GM19328 (cell line): ENCODE data around the gene RAP1GDS1.
"Not testable (repeated sequence)": the region's sequence is repeated elsewhere in the genome, so short reads cannot be mapped to it uniquely, and the experiment has no call there.

ENCODE experiments used
- ATAC-seq: cut with Tn5 transposase; IDR thresholded peaks from one replicate; pipeline ENCODE4 v1.9.1; 2021; ENCODE audit warnings: mild to moderate bottlenecking, moderate library complexity; ENCODE audit not compliant: unreplicated experiment

RAP1GDS1 gene

DNA sequence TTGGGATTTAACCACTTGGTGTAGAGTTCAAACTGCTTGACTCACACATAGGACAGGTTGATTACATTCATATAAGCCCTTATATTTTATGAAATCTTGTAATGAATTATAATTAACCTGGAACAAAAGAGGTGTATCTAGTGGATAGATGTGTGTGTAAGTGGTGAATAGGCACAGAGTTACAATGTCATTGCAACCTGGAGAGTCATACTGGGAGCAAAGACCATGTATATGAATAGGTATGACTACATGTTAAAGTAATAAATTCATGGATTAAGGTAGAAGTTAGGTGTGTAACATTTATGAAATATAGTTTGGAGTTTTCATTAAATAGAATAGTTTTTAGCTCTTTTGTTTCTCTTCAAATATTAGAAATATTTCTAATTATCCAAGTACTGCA, 26.1 kb downstream of the RAP1GDS1 start:
- ATAC-seq = no peak

DNA sequence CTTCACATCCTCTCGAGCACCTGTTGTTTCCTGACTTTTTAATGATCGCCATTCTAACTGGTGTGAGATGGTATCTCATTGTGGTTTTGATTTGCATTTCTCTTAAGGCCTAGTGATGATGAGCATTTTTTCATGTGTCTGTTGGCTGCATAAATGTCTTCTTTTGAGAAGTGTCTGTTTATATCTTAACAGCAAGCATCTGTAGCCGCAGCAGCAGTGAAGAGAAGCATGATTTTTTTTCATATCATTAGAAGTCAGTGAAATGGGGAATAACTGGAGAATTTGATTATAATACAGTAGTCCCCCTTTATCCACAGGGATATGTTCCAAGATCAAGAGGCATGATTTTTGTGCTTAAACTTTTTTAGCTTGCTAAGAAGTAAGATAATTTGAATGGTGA, 27.5 kb downstream of the RAP1GDS1 start:
- ATAC-seq = not testable (repeated sequence)

DNA sequence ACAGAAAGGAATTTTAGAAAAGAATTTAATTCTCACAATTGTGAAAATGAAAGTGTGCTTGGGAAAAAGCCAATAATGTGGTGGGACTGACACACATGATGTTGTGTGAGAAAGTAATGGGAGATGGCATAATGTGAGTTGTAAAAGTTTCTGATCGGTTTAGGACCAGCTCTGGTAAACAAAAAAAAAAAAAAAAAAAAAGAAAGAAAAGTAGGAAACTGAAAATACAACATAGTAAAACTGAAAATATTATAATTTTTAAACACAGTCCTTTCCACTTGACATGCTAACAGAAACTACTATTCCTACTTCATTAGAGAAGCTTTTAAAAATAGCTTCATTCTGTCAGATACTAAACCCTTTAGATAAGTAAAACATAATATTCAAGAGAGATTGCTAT, 28.2 kb downstream of the RAP1GDS1 start:
- ATAC-seq = peak; percentile 45

DNA sequence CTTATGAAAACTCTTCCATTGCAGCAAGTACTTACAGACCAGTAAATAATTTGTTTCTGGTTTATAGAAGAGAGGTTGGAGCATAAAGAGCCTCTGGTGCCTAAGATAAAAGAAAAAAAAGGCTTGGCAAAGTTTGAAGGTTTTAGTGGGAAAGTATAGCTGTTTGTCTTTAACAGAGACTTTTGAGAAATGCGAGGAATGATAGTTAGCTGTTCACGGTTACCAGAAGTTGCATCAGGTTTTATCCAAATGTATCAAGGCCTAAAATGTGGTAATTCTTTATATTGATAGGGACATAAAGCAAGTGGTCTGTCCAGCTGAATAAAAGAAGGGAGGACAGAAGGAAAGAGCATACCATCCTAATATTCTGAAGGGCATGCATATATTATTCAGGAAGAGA, 29.3 kb downstream of the RAP1GDS1 start:
- ATAC-seq = no peak

DNA sequence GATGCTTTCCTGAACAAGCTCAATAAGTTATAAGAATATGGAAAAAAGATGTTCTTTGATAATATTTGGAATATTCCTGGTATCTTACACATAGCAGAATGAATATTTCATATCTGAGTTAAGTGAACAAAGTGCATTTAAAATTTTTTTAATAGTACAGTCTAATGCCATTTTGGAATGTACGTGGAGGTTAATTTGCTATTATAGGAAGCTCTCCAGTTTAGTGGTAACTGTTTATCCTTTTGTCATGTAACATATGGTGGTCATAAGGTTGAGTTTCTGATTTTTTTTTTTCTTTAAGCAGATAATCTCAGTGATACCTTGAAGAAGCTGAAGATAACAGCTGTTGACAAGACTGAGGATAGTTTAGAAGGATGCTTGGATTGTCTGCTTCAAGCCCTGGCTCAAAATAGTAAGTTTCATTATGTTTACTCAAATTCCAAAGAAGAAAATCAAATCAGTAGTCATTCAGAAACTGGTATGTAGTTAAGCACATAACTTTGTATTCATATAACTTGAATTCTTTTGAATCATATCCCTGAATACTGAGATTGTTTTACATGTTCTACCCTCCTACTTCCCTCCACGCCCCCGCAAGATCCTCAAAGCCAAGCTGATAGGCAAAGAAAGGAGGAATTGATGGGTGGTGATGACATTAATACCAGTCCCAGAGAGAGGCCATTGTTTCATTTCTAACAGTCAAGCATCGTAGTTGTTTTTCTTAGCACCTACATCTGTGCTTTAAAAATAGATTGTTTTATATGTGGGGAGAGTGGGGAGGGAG, 32.1 kb downstream of the RAP1GDS1 start:
- ATAC-seq = no peak

DNA sequence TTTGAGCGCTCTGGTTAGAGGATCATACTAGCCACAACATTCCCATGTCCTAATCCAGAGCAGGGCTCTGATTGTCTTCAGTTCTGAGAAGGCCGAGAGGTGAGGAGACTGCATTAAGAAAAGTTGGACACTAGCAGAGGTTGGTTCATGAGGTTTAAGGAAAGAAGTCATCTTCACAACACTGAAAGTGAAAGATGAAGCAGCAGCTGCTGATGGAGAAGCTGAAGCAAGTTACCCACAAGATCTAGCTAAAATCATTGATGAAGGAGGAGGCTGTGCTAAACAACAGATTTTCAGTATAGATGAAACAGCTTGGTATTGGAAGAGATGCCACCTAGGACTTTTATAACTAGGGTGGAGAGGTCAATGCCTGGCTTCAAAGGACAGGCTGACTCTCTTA, 36.8 kb downstream of the RAP1GDS1 start:
- no peak for ATAC-seq

DNA sequence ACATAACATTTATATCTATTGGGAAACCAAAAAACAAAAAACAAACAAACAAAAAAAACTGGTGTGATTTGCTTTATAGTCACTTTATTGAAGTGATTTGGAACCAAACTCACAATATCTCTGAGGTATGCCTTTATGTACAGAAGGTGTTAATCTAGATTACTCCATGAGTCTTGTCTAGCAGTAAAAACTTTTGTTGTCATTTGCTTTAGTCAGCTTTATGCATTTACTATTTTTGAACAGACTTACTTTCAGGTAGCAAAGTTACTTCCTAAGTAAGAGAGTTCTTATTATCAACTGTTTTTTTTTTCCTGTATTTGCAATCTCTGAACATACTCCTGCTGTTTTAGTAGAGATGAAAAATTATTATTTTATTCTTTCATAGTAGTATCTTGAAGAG, 39.5 kb downstream of the RAP1GDS1 start:
- no peak for ATAC-seq

DNA sequence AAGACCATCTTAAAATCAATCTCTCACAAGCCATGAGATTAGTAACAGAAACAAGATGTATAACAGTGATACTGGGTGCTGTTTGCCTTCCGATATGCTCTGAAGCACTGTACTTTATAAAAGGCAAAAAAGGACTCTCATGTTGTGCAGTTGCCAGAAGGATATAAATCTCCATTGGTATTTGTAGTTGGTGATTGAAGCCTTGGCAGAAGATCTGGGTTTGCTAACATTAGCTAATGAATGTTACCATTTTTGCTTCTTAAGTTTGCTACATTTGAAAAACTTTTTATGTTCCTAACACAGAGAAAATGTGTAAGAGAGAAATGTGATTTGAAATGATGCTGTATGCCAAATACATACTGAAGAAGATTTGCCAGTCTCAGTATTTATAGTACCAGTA, 44.4 kb downstream of the RAP1GDS1 start:
- no peak for ATAC-seq

DNA sequence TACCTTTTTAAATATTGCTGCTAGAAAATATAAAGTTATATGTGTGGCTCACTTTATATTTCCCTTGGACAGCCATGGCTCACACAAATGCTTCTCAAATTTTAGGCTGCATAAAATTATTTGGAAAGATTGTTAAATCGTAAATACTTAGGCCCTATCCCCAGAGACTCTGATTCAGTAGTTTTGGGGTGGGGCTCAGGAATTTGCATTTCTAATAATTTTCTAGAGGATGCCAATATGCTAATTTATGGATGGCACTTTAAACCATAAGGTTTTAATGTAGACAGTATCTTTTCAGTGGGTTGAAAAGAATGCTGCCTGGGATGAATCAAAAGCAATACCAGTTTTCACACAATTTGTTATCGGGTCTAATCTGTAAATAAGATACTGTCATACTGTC, 49.7 kb downstream of the RAP1GDS1 start:
- ATAC-seq = no peak

DNA sequence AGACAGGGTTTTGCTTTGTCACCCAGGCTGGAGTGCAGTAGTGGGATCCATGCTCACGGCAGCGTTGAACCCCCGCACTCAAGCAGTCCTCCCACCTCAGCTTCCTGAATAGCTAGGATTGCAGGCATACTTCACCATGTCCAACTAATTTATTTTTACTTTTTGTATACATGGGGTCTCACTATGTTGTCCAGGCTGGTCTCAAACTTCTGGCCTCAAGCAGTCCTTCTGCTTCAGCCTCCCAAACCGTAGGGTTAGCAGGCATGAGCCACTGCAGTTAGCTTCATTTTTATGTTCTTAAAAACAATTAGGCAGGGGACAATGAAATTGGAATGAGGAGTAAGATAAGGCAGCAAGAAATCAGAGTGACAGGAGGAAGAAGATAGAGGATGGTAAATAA, 50.5 kb downstream of the RAP1GDS1 start:
- no peak for ATAC-seq

DNA sequence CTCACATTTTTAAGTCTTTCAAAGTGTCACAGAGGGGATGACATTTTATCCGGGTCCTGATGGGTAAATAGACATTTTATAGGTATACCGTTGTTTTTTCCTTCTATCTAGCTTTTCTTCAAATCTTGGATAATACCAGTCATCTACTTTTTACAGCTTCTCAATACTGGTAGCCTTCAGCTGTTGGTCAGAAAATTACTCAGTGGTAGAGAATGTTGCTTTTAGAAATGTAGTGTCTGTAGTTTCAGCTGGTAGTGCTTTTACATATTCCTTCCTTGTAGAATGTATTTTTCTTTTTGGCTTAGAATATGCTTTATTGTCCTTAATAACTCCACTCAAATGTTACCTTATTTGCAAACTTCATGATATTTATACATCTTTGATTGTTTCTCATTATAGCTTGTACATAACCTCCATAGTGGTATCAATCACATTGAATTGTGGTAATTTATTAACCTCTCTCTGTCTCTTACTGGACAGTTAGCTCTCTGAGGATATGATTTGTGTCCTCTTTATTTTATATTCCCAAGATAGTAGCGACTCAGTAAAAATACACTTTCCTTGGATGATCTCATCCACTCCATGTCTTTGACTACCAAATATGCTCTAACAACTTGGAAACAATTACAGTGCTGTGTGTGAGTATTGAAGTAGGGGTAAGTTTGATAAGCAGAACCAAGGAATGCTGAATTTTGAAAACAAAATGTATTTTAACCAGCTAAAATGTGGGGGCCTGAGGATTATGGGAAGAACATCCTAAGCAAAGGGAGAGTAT, 53.8 kb downstream of the RAP1GDS1 start:
- no peak for ATAC-seq

DNA sequence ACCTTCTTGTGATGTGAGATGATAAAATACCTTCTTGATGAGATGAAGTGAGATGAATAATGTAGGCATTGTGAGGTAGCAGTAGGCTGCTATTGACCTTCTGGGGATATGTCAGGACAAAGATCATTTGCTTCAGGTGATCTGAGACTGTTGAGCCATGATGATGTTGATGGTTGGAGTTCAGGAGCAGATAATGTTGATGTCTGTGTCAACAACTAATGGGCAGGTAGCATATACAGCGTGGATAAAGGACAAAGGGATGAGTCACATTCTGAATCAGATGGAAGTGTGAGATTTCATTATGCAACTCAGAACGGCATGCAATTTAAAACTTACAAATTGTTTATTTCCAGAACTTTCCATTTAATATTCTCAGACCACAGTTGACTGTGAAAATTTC, 57.3 kb downstream of the RAP1GDS1 start:
- ATAC-seq = no peak

DNA sequence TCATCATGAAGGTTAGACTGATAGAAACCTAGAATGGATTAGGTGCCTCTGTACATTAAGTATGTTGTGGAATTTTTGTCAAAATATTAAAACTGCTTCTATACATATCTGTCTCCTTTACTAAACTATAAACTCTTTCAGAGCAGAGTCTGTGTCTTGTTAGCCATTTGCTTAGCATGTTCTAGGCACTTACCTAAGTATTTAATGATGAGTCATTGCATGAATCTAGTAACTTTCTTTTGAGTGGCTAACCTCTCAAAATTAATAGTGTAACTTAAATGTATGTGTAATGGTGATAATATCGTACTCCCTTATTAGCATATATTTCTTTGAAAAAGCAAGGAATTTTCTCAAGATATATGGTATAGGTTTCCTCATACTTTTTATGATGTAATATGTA, 57.8 kb downstream of the RAP1GDS1 start:
- no peak for ATAC-seq

DNA sequence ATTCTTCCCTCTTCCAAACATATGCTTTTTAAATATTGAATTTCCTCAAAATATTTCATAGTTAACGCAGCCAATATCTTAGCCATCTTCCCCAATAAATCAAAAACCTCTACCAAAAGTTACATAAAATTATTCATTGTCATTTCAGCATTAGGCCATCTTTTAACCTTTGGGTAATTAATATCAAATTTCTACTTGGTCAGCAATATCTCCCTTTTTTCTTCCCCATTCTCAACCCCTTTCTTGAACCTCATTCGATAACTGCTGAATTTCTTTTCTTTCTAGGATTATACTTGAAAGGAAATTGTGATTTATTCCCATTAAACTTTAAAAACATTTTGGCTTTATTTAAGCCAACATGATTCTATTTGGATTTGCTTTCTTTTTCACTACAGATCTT, 65.0 kb downstream of the RAP1GDS1 start:
- ATAC-seq = no peak

DNA sequence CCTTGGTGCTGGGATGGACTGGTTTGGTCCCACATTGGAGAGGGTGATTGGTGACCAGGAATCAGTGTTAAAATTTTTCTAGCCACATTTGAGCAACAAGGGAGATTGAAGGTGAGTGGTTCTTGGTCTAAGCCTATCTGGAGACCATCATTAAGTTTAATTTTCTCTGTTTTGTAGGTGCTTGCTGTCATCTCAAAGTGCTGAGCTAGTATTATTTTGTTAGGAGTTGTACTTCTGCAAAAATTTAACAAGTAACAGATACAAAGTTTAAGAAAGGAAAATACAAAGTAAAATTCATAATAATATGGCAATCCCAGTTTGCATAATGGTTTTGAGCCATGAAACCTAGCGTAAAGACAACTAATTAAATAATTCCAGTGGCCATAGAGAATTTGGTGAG, 66.5 kb downstream of the RAP1GDS1 start:
- ATAC-seq = no peak

DNA sequence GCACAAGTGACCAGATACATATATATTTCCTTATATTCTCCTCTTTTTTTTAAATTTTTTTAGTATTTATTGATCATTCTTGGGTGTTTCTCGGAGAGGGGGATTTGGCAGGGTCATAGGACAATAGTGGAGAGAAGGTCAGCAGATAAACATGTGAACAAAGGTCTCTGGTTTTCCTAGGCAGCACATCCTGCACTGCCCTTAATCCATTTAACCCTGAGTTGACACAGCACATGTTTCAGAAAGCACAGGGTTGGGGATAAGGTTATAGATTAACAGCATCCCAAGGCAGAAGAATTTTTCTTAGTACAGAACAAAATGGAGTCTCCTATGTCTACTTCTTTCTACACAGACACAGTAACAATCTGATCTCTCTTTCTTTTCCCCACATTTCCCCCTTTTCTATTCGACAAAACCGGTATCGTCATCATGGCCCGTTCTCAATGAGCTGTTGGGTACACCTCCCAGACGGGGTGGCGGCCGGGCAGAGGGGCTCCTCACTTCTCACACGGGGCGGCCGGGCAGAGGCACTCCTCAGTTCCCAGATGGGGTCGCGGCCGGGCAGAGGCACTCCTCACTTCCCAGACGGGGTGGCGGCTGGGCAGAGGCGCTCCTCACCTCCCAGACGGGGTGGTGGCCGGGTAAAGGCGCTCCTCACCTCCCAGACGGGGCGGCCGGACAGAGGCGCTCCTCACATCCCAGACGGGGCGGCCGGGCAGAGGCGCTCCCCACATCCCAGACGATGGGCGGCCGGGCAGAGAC, 68.9 kb downstream of the RAP1GDS1 start:
- not testable (repeated sequence) for ATAC-seq

DNA sequence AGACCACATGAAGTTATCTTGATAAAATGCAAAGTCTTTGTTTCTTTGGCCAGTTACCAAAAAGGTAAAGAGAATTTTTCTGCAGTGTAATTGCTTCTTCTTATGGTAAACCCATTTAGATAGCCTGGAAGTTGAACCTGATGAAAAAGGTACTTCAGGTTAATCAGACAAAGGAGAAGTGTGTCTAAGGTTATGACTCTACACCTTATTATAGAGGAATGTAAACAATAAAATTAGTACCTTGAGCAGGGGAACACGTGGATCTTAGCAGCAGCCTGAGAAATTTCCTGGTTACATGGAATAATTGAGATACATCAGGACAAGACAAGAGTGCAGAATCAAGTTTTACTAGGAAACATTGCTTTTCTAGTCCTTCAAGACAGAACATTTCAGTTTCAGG, 70.8 kb downstream of the RAP1GDS1 start:
- no peak for ATAC-seq

DNA sequence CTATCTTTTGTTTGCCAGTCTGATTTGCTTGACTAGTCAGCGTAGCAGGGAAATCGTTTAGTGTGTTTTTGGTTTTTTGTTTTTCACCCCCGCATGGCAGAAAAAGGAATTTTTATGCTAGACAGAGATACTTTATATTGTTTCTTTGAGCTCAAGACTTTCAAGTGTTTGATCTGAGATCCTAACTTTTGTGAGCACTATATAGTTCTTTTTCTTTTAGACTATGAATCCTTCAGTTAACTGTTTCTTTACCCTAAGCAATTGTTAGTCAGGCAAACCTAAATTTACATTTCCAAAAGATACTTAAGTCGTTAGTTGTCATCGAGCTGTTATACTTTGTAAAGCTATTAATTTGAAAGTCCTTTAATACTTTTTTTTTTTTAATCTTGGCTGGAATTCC, 73.3 kb downstream of the RAP1GDS1 start:
- ATAC-seq = no peak

DNA sequence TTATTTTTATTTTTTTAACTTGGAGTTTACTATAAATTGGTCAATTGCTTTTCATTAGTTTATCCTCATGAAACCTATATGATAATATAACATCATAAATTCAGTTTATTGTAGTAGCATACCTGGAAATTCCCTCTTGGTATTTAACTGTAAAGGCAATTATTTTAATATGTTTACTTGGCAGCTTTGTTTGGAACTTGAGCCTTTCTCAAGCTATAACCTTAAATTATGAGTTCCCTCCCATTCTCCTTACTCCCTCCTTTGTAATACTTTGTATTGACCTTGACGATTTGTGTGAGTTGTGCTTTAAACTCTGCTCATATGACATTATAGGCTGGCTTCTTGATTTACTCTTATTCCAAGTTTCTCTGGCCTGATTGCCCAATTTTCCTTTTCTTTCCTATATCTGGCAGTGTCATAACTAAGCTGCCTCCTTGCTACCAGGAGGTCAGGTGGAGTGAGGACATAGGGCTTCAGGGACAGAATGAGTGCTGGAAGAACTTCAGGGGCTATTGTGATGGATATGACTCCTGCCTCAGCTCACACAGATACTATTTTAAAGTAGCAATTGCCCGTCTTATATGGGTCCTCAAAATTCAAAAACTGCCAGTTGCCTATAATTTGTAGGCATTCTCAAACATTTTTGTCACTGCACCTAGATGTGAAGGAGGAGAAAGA, 77.7 kb downstream of the RAP1GDS1 start:
- ATAC-seq = no peak

DNA sequence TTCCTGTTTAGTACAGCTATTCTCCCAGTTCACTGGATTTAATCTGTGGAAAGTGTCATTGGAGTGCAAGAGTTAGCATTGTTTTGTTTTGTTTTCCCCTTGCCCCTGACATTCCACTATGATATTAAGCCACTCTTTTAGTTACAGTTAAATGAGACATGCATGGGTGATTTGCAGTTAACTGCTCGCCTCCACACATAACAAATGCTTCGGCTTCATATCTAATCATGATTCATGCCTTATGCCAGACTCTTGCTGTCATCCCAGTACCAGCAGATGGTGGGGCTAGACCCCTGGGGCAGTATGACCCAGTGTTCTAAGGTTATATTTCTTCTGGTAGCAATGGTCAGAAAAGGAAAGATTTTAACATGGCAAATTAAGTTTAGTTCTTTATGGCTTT, 80.1 kb downstream of the RAP1GDS1 start:
- ATAC-seq = no peak

DNA sequence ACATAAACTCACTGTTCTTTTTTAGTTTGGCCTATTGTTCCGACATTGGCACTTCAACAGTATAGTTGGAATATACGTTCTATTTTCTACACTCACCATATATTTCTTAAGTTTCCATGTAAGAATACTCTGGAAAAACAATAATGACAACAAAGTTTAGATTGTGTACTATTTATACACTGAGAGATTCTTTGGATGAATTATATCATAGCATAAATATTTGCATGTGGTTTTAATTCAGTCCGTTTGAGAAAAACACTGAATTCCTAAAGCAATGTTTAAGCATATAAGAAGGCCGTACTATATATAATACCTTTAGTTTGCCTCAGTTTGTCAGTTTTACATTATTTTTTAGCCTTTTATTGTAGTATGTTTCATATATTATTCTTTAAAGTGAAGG, 82.4 kb downstream of the RAP1GDS1 start:
- no peak for ATAC-seq
